ENCODE data around the gene TP53INP2.

GRCh38 chr20:34755367-34755766, 51.2 kb downstream of the TP53INP2 start:
- TF ChIP-seq ZNF274 (IDR thresholded peaks at IDR 0.05; ENCODE audit: low read depth, low read length) (no peak), YY1 (IDR thresholded peaks at IDR 0.05; ENCODE audit: insufficient read depth, insufficient read length) (no peak)

Data from NT2/D1 (cell line).